Peyer's patch (tissue), 4 donors: ENCODE results near the gene CSK. TPM values are rescaled to one million over a fixed set of nuclear protein-coding genes. Genes with fewer than 3 reads are reported as not detected.

Experiments used
- DNase-seq, 3 donors: peaks; one replicate each; pipeline ENCODE4 v3.0.0-alpha.2; 2017 to 2019
- H3K27ac ChIP-seq, 4 donors: fragments of 200-600 bp; sonication (generic); one replicate each; pipeline ENCODE4 v1.5.1; 2016 to 2019
- H3K27me3 ChIP-seq, 2 donors: fragments of 200-600 bp; sonication (generic); one replicate each; pipeline ENCODE4 v1.5.1; 2019
- H3K36me3 ChIP-seq, 3 donors: fragments of 200-600 bp; sonication (generic); one replicate each; pipeline ENCODE4 v1.5.1; 2016 to 2019
- H3K4me1 ChIP-seq, 4 donors: fragments of 200-600 bp; sonication (generic); one replicate each; pipeline ENCODE4 v1.5.1; 2016 to 2019
- H3K4me3 ChIP-seq, 4 donors: fragments of 200-600 bp; sonication (generic); 1 replicate in 3 of 4; 2 replicates in 1 of 4; pipeline ENCODE4 v1.5.1; 2016 to 2019; ENCODE audit warnings: mild to moderate bottlenecking in 1 of 4
- H3K9me3 ChIP-seq, 4 donors: fragments of 200-600 bp; sonication (generic); one replicate each; pipeline ENCODE4 v1.5.1; 2016 to 2019; ENCODE audit warnings: mild to moderate bottlenecking in 1 of 4
- CTCF ChIP-seq, 6 experiments: fragments of 450-650 bp in 4 of 6; fragments of 200-600 bp in 2 of 6; sonication (generic) in 1 of 6; IDR thresholded peaks; one replicate each; pipeline ENCODE4 v1.5.1; 2017 to 2019; ENCODE audit warnings: antibody characterized with exemption in 6 of 6, mild to moderate bottlenecking in 3 of 6, moderate library complexity in 1 of 6
- POLR2A ChIP-seq, 2 donors: fragments of 450-650 bp; IDR thresholded peaks; one replicate each; pipeline ENCODE4 v1.5.1; 2017; ENCODE audit warnings: antibody characterized with exemption in 2 of 2, mild to moderate bottlenecking in 2 of 2, moderate library complexity in 2 of 2
- total RNA-seq, 4 donors: library from RNA; depleted of rRNA; stranded (reverse); fragments of >200 nt; gene quantifications; one replicate each; pipeline ENCODE4 v1.1.0, GENCODE V29; 2016

CSK gene
- total RNA-seq, 4 donors from 2014 or later, result 53.8 to 122 (median 66.2) TPM

GRCh38 chr15:74838746-74839525 is 57.1 kb downstream of the CSK start:
- peaks cover 0 to 38% (median 0%) of the 10 kb centered on the region in 3 donors for H3K36me3 ChIP-seq
- TF ChIP-seq CTCF (IDR thresholded peaks at IDR 0.05) (no peak), POLR2A (IDR thresholded peaks at IDR 0.05) (no peak)
- H3K27ac ChIP-seq, result no peak overlapping the region
- no peak for DNase-seq
- no peaks in the 10 kb centered on the region for H3K27me3 ChIP-seq
- H3K4me1 ChIP-seq, result peaks cover 0 to 30% (median 12%) of the 10 kb centered on the region in 4 donors
- no peaks in the 10 kb centered on the region for H3K9me3 ChIP-seq
- H3K4me3 ChIP-seq, result no peak overlapping the region

- H3K9me3 ChIP-seq, result no peaks in the 10 kb centered on the region
- no peak overlapping the region for H3K27ac ChIP-seq
- H3K36me3 ChIP-seq, result peaks cover 0 to 38% (median 0%) of the 10 kb centered on the region in 3 donors
- H3K4me3 ChIP-seq, result no peak overlapping the region
- no peaks in the 10 kb centered on the region for H3K27me3 ChIP-seq
- DNase-seq, result no peak
- TF ChIP-seq POLR2A (IDR thresholded peaks at IDR 0.05) (no peak), CTCF (IDR thresholded peaks at IDR 0.05) (peak in 2 of 6 experiments; percentile 11 to 26)
- peaks cover 0 to 30% (median 13%) of the 10 kb centered on the region in 4 donors for H3K4me1 ChIP-seq
These were observed 57.9 kb downstream of the CSK start for GRCh38 chr15:74839526-74840395.

GRCh38 chr15:74840851-74841775 is 59.2 kb downstream of the CSK start:
- Histone ChIP-seq H3K27me3 (no peaks in the 10 kb centered on the region), H3K9me3 (no peaks in the 10 kb centered on the region), H3K4me1 (peaks cover 0 to 30% (median 15%) of the 10 kb centered on the region in 4 donors), H3K36me3 (peaks cover 0 to 49% (median 0%) of the 10 kb centered on the region in 3 donors), H3K4me3 (peak overlapping the region in 2 of 4 donors; percentile 79 to 86), H3K27ac (peak overlapping the region in 2 of 4 donors; percentile 39 to 91)
- no peak for DNase-seq
- TF ChIP-seq CTCF (IDR thresholded peaks at IDR 0.05) (no peak), POLR2A (IDR thresholded peaks at IDR 0.05) (no peak)

GRCh38 chr15:74841891-74842373 is 60.1 kb downstream of the CSK start:
- peak in 2 of 3 donors; percentile 66 to 77 for DNase-seq
- Histone ChIP-seq H3K9me3 (no peaks in the 10 kb centered on the region), H3K27ac (peak overlapping the region in 3 of 4 donors; percentile 77 to 91 (median 91)), H3K27me3 (no peaks in the 10 kb centered on the region), H3K36me3 (peaks cover 0 to 41% (median 0%) of the 10 kb centered on the region in 3 donors), H3K4me1 (peaks cover 0 to 30% (median 15%) of the 10 kb centered on the region in 4 donors), H3K4me3 (peak overlapping the region in 2 of 4 donors; percentile 79 to 86)
- no peak for TF ChIP-seq POLR2A (IDR thresholded peaks at IDR 0.05)
- TF ChIP-seq CTCF (IDR thresholded peaks at IDR 0.05), result no peak
